ENCODE data around the gene RNF144A. TPM values are rescaled to one million over a fixed set of nuclear protein-coding genes. Genes with fewer than 3 reads are reported as not detected.

RNF144A gene
- total and polyA plus RNA-seq, 2 donors (not counting 1 experiment from before 2014, with no cell fraction given) = 0.17 to 0.24 TPM

DNA sequence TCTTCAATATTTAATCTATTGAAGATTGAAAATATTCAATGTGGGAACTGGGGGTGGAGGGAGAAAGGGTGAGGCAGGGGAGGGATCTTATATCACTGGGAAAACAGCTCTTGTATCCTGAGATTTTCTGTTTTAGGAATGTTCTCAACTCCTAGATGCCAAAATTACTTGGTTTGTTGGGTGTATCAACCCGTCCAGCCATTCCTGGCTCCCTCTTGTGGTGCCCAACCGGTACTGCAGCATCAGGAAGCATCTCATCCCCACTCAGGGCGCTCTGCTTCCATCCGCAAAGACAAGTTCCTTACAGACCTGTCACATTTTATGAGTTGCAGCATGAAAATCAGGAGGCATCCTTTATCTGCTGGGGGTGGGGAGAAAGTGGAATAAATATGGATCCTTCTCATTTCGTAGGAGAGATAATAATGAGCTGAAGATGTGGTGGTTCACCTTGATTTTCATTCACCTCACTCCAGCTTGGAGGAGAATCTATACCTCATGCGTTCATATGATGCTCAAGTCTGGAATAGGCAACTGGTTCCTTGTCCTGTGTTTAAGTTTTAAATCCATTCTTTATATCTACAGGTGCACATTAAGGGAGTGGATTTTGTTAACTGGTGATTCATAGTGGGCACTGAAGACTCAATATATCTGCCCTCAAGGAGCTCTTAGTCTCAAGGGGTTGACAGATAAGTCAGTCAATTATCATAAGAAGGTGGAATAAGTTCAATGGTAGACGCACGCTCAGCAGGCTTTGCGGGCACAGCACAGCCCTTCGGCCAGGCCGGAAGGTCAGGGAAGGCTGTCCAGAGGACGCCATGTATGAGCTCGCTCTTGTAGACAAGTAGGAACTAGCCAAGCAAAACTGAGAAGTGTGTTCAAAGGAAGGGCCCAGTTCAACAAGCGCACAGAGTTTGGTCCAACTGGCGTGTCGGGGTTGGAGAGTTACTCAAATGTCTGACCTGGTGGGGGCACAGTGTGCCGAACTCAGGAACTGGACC is 127.3 kb downstream of the RNF144A start:
- H3K36me3 ChIP-seq (ENCODE audit: control insufficient read depth, insufficient read depth, low read length) = no peaks in the 10 kb centered on the region
- no peaks in the 10 kb centered on the region for H3K4me1 ChIP-seq (ENCODE audit: control insufficient read depth, extremely low read depth, insufficient read depth, low read length)
- H3K9me3 ChIP-seq (ENCODE audit: control insufficient read depth, insufficient read depth, low read depth, low read length) = no peaks in the 10 kb centered on the region
- DNase-seq (ENCODE audit: low read depth in 2 of 2) = peak; percentile 44 to 60
- H3K9ac ChIP-seq (ENCODE audit: insufficient read depth, low read length) = no peak overlapping the region
- H2AFZ ChIP-seq (ENCODE audit: low read length) = no peak overlapping the region
- no peak overlapping the region for H3K27ac ChIP-seq (ENCODE audit: insufficient read depth, low read length)
- no peaks in the 10 kb centered on the region for H3K79me2 ChIP-seq (ENCODE audit: control insufficient read depth, insufficient read depth, low read length)
- no peaks in the 10 kb centered on the region for H3K27me3 ChIP-seq (ENCODE audit: control insufficient read depth, insufficient read depth, low read length)
- H4K20me1 ChIP-seq (ENCODE audit: control insufficient read depth, extremely low read depth, insufficient read depth, low read length) = no peaks in the 10 kb centered on the region
- H3K4me2 ChIP-seq (ENCODE audit: extremely low read depth, insufficient read depth, low read length) = no peak overlapping the region
- H3K4me3 ChIP-seq (replicated peaks in 1 of 4; ENCODE audit: control extremely low read depth in 1 of 4, insufficient read depth in 1 of 4, low read depth in 3 of 4, low read length in 4 of 4) = no peak overlapping the region
- TF ChIP-seq, protein P1, sequence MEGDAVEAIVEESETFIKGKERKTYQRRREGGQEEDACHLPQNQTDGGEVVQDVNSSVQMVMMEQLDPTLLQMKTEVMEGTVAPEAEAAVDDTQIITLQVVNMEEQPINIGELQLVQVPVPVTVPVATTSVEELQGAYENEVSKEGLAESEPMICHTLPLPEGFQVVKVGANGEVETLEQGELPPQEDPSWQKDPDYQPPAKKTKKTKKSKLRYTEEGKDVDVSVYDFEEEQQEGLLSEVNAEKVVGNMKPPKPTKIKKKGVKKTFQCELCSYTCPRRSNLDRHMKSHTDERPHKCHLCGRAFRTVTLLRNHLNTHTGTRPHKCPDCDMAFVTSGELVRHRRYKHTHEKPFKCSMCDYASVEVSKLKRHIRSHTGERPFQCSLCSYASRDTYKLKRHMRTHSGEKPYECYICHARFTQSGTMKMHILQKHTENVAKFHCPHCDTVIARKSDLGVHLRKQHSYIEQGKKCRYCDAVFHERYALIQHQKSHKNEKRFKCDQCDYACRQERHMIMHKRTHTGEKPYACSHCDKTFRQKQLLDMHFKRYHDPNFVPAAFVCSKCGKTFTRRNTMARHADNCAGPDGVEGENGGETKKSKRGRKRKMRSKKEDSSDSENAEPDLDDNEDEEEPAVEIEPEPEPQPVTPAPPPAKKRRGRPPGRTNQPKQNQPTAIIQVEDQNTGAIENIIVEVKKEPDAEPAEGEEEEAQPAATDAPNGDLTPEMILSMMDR (conservative IDR thresholded peaks at IDR 0.05 in 1 of 2, IDR thresholded peaks at IDR 0.05 in 1 of 2; ENCODE audit: low read depth in 1 of 2, low read length in 2 of 2) = peak; percentile 96 to 99
- TF ChIP-seq EZH2 (IDR thresholded peaks at IDR 0.05; ENCODE audit: low read length, missing control alignments) = no peak

DNA sequence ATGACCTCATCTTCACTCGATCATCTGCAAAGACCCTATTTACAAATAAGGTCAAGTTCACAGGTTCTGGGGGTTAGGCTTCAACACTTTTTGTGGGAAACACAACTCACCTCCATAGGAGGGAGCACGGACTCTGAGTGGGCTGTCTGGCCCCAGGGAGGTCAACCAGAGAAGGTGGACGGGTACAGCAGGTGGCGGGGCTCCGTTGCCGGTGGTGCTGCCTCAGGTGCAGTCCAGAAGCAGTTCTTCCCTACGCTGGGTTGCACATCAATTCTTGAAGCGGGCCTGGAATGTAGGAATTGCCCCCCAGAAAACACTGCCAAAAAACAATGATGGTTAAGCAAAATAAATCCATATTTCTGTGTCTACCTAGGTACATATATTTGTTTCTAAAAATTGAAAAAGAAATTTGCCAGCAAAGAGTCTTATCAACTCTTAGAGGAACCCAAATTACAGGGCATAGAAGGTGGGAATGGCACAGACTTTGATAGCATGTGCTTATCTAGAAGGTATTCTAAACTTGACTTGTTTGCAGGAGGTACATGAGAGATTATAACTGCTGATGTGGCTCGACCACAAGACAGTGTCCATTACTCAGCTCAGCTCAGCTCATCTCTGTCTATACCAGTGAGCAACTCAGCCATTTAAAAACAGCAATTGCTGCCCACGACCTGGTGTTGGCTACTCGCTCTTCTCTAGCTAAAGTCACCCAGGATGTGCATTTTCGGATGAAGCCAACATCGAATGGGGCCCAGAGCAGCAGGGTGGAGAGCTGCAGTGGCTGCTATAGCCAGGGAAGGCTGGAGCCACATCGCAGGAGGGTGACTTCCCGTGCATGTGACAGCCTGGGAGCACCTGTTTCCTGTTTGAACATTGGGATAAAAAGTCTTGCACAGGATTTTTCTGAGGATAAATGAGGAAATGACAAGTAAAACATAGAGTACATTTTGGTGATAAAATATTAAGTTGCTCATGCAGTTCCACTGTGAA is 128.7 kb downstream of the RNF144A start:
- H3K79me2 ChIP-seq (ENCODE audit: control insufficient read depth, insufficient read depth, low read length) = no peaks in the 10 kb centered on the region
- no peaks in the 10 kb centered on the region for H3K9me3 ChIP-seq (ENCODE audit: control insufficient read depth, insufficient read depth, low read depth, low read length)
- DNase-seq (ENCODE audit: low read depth in 2 of 2) = no peak
- H4K20me1 ChIP-seq (ENCODE audit: control insufficient read depth, extremely low read depth, insufficient read depth, low read length) = no peaks in the 10 kb centered on the region
- H3K4me1 ChIP-seq (ENCODE audit: control insufficient read depth, extremely low read depth, insufficient read depth, low read length) = no peaks in the 10 kb centered on the region
- no peak overlapping the region for H3K4me2 ChIP-seq (ENCODE audit: extremely low read depth, insufficient read depth, low read length)
- H2AFZ ChIP-seq (ENCODE audit: low read length) = no peak overlapping the region
- H3K27ac ChIP-seq (ENCODE audit: insufficient read depth, low read length) = no peak overlapping the region
- H3K36me3 ChIP-seq (ENCODE audit: control insufficient read depth, insufficient read depth, low read length) = no peaks in the 10 kb centered on the region
- TF ChIP-seq, protein P1 (conservative IDR thresholded peaks at IDR 0.05 in 1 of 2, IDR thresholded peaks at IDR 0.05 in 1 of 2; ENCODE audit: low read depth in 1 of 2, low read length in 2 of 2) = no peak
- TF ChIP-seq EZH2 (IDR thresholded peaks at IDR 0.05; ENCODE audit: low read length, missing control alignments) = no peak
- H3K4me3 ChIP-seq (replicated peaks in 1 of 4; ENCODE audit: control extremely low read depth in 1 of 4, insufficient read depth in 1 of 4, low read depth in 3 of 4, low read length in 4 of 4) = no peak overlapping the region
- H3K9ac ChIP-seq (ENCODE audit: insufficient read depth, low read length) = no peak overlapping the region
- H3K27me3 ChIP-seq (ENCODE audit: control insufficient read depth, insufficient read depth, low read length) = no peaks in the 10 kb centered on the region

DNA sequence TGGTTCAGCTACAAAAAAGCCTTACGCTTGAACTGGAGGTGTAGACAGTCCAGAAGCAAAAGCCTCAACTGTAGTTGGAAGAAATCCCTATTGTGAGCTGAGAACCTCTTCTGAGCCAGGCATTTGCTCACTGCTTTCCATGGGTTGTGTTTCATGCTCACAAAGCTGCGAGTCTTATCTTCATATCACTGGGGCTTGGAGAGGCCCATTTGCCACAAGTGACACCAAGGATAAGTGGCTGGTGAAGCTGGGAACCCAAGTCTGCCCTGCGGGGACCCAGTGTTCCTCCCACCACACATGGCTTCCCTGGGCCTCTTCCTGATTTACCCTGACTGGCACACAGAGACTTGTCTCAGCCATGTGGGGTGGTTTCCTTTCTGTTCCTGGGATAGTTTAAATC is 130.4 kb downstream of the RNF144A start:
- Histone ChIP-seq H3K9ac (ENCODE audit: insufficient read depth, low read length) (no peak overlapping the region), H3K4me1 (ENCODE audit: control insufficient read depth, extremely low read depth, insufficient read depth, low read length) (no peaks in the 10 kb centered on the region), H3K36me3 (ENCODE audit: control insufficient read depth, insufficient read depth, low read length) (no peaks in the 10 kb centered on the region), H3K4me3 (replicated peaks in 1 of 4; ENCODE audit: control extremely low read depth in 1 of 4, insufficient read depth in 1 of 4, low read depth in 3 of 4, low read length in 4 of 4) (no peak overlapping the region), H2AFZ (ENCODE audit: low read length) (no peak overlapping the region), H3K4me2 (ENCODE audit: extremely low read depth, insufficient read depth, low read length) (no peak overlapping the region), H3K27ac (ENCODE audit: insufficient read depth, low read length) (no peak overlapping the region), H3K27me3 (ENCODE audit: control insufficient read depth, insufficient read depth, low read length) (no peaks in the 10 kb centered on the region), H3K9me3 (ENCODE audit: control insufficient read depth, insufficient read depth, low read depth, low read length) (no peaks in the 10 kb centered on the region), H3K79me2 (ENCODE audit: control insufficient read depth, insufficient read depth, low read length) (no peaks in the 10 kb centered on the region), H4K20me1 (ENCODE audit: control insufficient read depth, extremely low read depth, insufficient read depth, low read length) (no peaks in the 10 kb centered on the region)
- no peak for DNase-seq (ENCODE audit: low read depth in 2 of 2)
- TF ChIP-seq EZH2 (IDR thresholded peaks at IDR 0.05; ENCODE audit: low read length, missing control alignments) = no peak
- TF ChIP-seq, protein P1 (conservative IDR thresholded peaks at IDR 0.05 in 1 of 2, IDR thresholded peaks at IDR 0.05 in 1 of 2; ENCODE audit: low read depth in 1 of 2, low read length in 2 of 2) = no peak
